Endothelial cell of umbilical vein (primary cell): ENCODE measurements around the gene PDK1. TPM values are rescaled to one million over a fixed set of nuclear protein-coding genes. Genes with fewer than 3 reads are reported as not detected.

Source experiments
- BruUV-seq: library from RNA; stranded (reverse); fragments of 400-500 nt; replicated peaks from 2 replicates; lab custom pipeline; 2021; lab: Mats Ljungman, UMichigan
- CTCF ChIA-PET: fragments of 300-600, 350-600 bp; sonication (Branson Sonifier 250); formaldehyde crosslinking; loops from one replicate; lab custom pipeline; 2021; ENCODE audit warnings: antibody characterized with exemption, inconsistent platforms; lab: Charles Lee
- POLR2A ChIA-PET: fragments of 300-600, 350-600 bp; sonication (Branson Sonifier 250); formaldehyde crosslinking; loops from one replicate; lab custom pipeline; 2021; ENCODE audit warnings: antibody characterized with exemption, inconsistent platforms; lab: Charles Lee
- DNase-seq: peaks from one replicate; pipeline ENCODE4 v3.0.0-alpha.2; 2011; ENCODE audit warnings: low read depth, low spot score
- FAIRE-seq: peaks from 2 replicates; lab custom pipeline; 2011; peaks lifted over from hg19 to GRCh38; lab: Jason Lieb, UNC
- H2AFZ ChIP-seq: 2 replicates; pipeline ENCODE4 v1.6.0; 2012; ENCODE audit warnings: low read depth, low read length, control low read depth, inconsistent platforms
- H3K27ac ChIP-seq: 2 replicates; pipeline ENCODE4 v1.5.1; 2011; ENCODE audit warnings: low read depth, mild to moderate bottlenecking, control low read depth, low read length, moderate library complexity; ENCODE audit not compliant: insufficient read depth
- H3K27me3 ChIP-seq, 2 experiments: 2 replicates each; pipeline versions ENCODE4 v1.6.0 to v1.6.1; 2011; ENCODE audit warnings: low read length in 2 of 2, mixed read lengths in 1 of 2; ENCODE audit not compliant: control insufficient read depth in 2 of 2, insufficient read depth in 2 of 2
- H3K36me3 ChIP-seq, 2 experiments: 2 replicates in 1 of 2; 3 replicates in 1 of 2; pipeline ENCODE4 v1.5.1; 2011; ENCODE audit warnings: low read length in 2 of 2, mild to moderate bottlenecking in 1 of 2, moderate library complexity in 1 of 2; ENCODE audit not compliant: control insufficient read depth in 2 of 2, insufficient read depth in 2 of 2; ENCODE audit errors: extremely low read depth in 1 of 2
- H3K4me1 ChIP-seq: 3 replicates; pipeline ENCODE4 v1.5.1; 2011; ENCODE audit warnings: mild to moderate bottlenecking, low read length; ENCODE audit not compliant: control insufficient read depth, insufficient read depth; ENCODE audit errors: extremely low read depth
- H3K4me2 ChIP-seq: 2 replicates; pipeline ENCODE4 v1.6.1; 2011; ENCODE audit warnings: low read length, control low read depth, mixed read lengths; ENCODE audit not compliant: insufficient read depth
- H3K4me3 ChIP-seq, 3 experiments: fragments of 200-600 bp in 1 of 3; sonication (generic), shearing (Covaris generic) in 1 of 3; replicated peaks in 1 of 3; 2 replicates each; pipeline ENCODE4 v1.5.1; 2011 to 2016; ENCODE audit warnings: control low read depth in 3 of 3, low read length in 3 of 3, mild to moderate bottlenecking in 2 of 3, inconsistent platforms in 1 of 3, low read depth in 1 of 3, moderate library complexity in 1 of 3; ENCODE audit not compliant: insufficient read depth in 1 of 3
- H3K79me2 ChIP-seq: 2 replicates; pipeline ENCODE4 v1.6.0; 2012; ENCODE audit warnings: low read length, inconsistent platforms; ENCODE audit not compliant: control insufficient read depth, insufficient read depth
- H3K9ac ChIP-seq: replicated peaks from 2 replicates; pipeline ENCODE3; 2011; ENCODE audit warnings: low read length, control low read depth; ENCODE audit not compliant: insufficient read depth; ENCODE audit errors: extremely low read depth
- H3K9me1 ChIP-seq: replicated peaks from 3 replicates; pipeline ENCODE4 v1.6.0; 2011; ENCODE audit warnings: mild to moderate bottlenecking, low read length; ENCODE audit not compliant: control insufficient read depth, insufficient read depth; ENCODE audit errors: extremely low read depth
- H3K9me3 ChIP-seq: replicated peaks from 2 replicates; pipeline ENCODE4 v1.5.1; 2012; ENCODE audit warnings: low read length, inconsistent platforms; ENCODE audit not compliant: control insufficient read depth, insufficient read depth
- H4K20me1 ChIP-seq: replicated peaks from 2 replicates; pipeline ENCODE3; 2011; ENCODE audit warnings: mild to moderate bottlenecking, low read length; ENCODE audit not compliant: control insufficient read depth, insufficient read depth; ENCODE audit errors: extremely low read depth
- EZH2 ChIP-seq: IDR thresholded peaks from 2 replicates; pipeline ENCODE4 v1.6.1; 2012; ENCODE audit warnings: borderline replicate concordance, low read depth, mild to moderate bottlenecking, moderate library complexity, low read length, inconsistent platforms; ENCODE audit not compliant: severe bottlenecking
- FOS ChIP-seq: IDR thresholded peaks from 2 replicates; pipeline ENCODE4 v1.6.1; 2011; ENCODE audit warnings: mild to moderate bottlenecking, low read length, moderate library complexity, borderline replicate concordance; ENCODE audit not compliant: insufficient read depth
- GATA2 ChIP-seq: IDR thresholded peaks from 2 replicates; pipeline ENCODE4 v1.7.0; 2011; ENCODE audit warnings: low read depth, mild to moderate bottlenecking, moderate library complexity, mixed read lengths, low read length; ENCODE audit not compliant: insufficient read length, insufficient read depth
- JUN ChIP-seq: IDR thresholded peaks from 2 replicates; pipeline ENCODE4 v1.6.1; 2011; ENCODE audit warnings: borderline replicate concordance, low read depth; ENCODE audit not compliant: insufficient read length, insufficient read depth
- MAX ChIP-seq: IDR thresholded peaks from 2 replicates; pipeline ENCODE4 v1.6.1; 2011; ENCODE audit not compliant: insufficient read depth, insufficient read length
- MYC ChIP-seq: IDR thresholded peaks from one replicate; pipeline ENCODE4 v1.6.1; 2011; ENCODE audit warnings: mild to moderate bottlenecking, low read depth, low read length
- dilution Hi-C: fragments of 300-500 bp; cut with MboI; formaldehyde crosslinking; loops from one replicate; pipeline ENCODE4 v1.15.0; 2019; ENCODE audit warnings: low sequenced_read_pairs; ENCODE audit not compliant: extremely low pct_ligation_motif_present
- intact Hi-C: fragments of 100-400 bp; cut with micrococcal nuclease; formaldehyde crosslinking; loops from one replicate; pipeline ENCODE4 v1.10.0; 2022
- polyA plus RNA-seq, 4 experiments: library from polyadenylated mRNA; depleted of rRNA in 3 of 4; stranded (reverse) in 3 of 4; unstranded in 1 of 4; fragments of >200 nt; gene quantifications; 2 replicates each; pipeline versions ENCODE4 v1.2.1 to v1.2.3, GENCODE V29; 2011 to 2012; ENCODE audit warnings: missing spikeins in 1 of 4
- total RNA-seq: library from RNA; stranded (reverse); gene quantifications from 2 replicates; pipeline ENCODE4 v1.2.3, GENCODE V29; 2021

PDK1 gene
- total and polyA plus RNA-seq, 2 donors (not counting 3 experiments of a cell fraction or from before 2014, with no cell fraction given): 3.7 to 16.9 TPM

DNA sequence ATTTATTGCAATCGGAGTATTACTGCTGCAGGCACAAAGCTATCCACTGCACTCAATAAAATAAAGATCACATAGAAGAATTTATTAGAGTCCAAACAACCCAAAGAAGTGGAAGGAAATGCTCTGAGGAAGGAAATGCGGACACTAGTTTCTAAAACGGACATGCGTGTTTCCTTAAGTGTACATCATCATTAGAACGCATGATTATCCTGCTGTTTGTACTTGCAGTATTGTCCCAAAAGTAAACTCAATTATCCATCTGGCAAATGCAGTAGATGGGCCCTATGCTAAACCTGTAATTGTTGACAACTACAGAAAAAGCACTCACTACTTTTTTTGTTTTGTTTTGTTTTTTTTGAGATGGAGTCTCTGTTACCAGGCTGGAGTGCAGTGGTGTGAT is 53.6 kb downstream of the PDK1 start:
- no peak overlapping the region for H3K9ac ChIP-seq
- no peak for DNase-seq
- no peak for TF ChIP-seq JUN
- no peak for TF ChIP-seq FOS
- no peak for TF ChIP-seq MAX
- no peak for TF ChIP-seq MYC
- H3K4me1 ChIP-seq: no peaks in the 10 kb centered on the region
- no peaks in the 10 kb centered on the region for H4K20me1 ChIP-seq
- ChIA-PET POLR2A (no interaction called here), CTCF (interaction anchor here (1.3 to 1.4 kb wide), 2 partner anchors 16 to 101 kb away, joined by 4 to 5 read pairs; no protein-coding TSS in a partner anchor)
- no peak overlapping the region for H3K4me3 ChIP-seq
- H2AFZ ChIP-seq: no peak overlapping the region
- no TSS peak for BruUV-seq
- no peaks in the 10 kb centered on the region for H3K27me3 ChIP-seq
- no peaks in the 10 kb centered on the region for H3K36me3 ChIP-seq
- dilution Hi-C loops (no loop called here), intact Hi-C loops (no loop called here)
- no peak overlapping the region for H3K4me2 ChIP-seq
- no peak for FAIRE-seq
- H3K27ac ChIP-seq: no peak overlapping the region
- no peaks in the 10 kb centered on the region for H3K9me3 ChIP-seq
- H3K9me1 ChIP-seq: no peaks in the 10 kb centered on the region
- H3K79me2 ChIP-seq: no peaks in the 10 kb centered on the region

DNA sequence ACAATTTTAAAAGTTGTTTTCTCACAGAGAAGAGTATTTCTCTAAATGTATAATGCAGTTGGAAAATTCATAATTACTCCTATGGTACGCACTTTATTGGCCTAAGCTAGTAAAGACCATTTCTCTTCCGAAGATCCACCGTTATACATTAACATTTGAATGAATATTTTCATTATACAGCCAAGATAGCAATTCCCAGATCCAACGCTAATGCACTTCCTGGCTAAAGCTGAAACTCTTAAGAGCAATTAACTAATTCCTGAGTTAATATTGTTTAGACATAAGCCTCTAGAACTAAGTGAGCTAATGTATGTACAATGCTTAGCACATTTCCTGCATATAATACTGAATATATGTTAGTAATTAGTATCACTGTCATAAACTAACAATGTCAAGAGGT is 56.2 kb downstream of the PDK1 start:
- Histone ChIP-seq H3K4me3 (no peak overlapping the region), H3K4me2 (no peak overlapping the region), H3K9ac (no peak overlapping the region), H3K4me1 (no peaks in the 10 kb centered on the region), H3K27ac (no peak overlapping the region), H4K20me1 (no peaks in the 10 kb centered on the region), H3K27me3 (no peaks in the 10 kb centered on the region), H2AFZ (no peak overlapping the region), H3K36me3 (no peaks in the 10 kb centered on the region), H3K9me3 (no peaks in the 10 kb centered on the region), H3K79me2 (no peaks in the 10 kb centered on the region), H3K9me1 (no peaks in the 10 kb centered on the region)
- BruUV-seq: no TSS peak
- DNase-seq (no peak), FAIRE-seq (no peak)
- CTCF ChIA-PET: interaction anchor here (1.0 to 1.8 kb wide), 4 partner anchors 11 to 99 kb away, joined by 3 to 11 read pairs (median 4); no protein-coding TSS in a partner anchor
- intact Hi-C loops: no loop called here
- dilution Hi-C loops: no loop called here
- POLR2A ChIA-PET: no interaction called here
- TF ChIP-seq GATA2 (no peak), EZH2 (no peak)
